Measurements from ENCODE around the gene UGGT1. TPM values are rescaled to one million over a fixed set of nuclear protein-coding genes. Genes with fewer than 3 reads are reported as not detected.

Gene UGGT1
- total RNA-seq, 1 experiment from 2014 or later: 77.5 TPM

DNA sequence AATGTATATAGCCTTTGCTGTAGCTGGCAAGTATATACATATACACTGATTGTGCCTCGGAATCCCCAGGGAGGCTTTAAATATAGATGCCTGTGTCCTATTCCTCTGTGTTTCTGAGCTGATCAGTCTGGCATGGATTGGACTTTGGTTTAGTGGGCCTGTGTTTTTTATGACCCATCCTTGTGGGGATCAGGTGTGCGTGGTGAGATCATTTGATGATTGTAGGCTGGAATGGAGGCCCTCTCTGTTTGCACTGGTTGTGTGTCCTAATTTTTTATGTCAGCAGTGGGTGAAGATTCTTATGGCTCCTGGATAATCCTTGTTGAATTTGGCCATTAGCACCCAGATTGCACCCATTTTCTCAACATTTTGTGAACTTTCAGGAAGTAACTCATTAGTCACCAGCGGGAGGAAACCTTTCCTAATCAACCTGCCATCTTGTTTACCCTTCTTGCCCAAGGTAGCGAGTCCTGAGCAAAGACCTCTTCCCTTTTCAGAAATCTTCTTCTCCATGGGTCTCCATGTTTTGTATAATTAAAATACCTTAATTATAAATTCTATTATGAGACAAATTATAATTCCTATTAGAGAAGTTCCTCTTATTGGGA is 75.8 kb downstream of the UGGT1 start:
- no peaks in the 10 kb centered on the region for H3K9me3 Mint-ChIP-seq (ENCODE audit: unreplicated experiment)
- peaks cover 23% of the 10 kb centered on the region for H3K4me1 Mint-ChIP-seq (ENCODE audit: low read depth, unreplicated experiment)
- no peak overlapping the region for H3K4me3 Mint-ChIP-seq (ENCODE audit: unreplicated experiment)
- Histone ChIP-seq H3K27me3 (replicated peaks; ENCODE audit: control insufficient read depth, insufficient read depth, low read length) (no peaks in the 10 kb centered on the region), H3K36me3 (ENCODE audit: control insufficient read depth, insufficient read depth, low read length) (peaks cover 3% of the 10 kb centered on the region; the same call in 1 of the 2 replicates), H3K4me3 (ENCODE audit: low read depth, low read length) (no peak overlapping the region), H3K4me1 (peaks cover 16% of the 10 kb centered on the region), H3K9me3 (no peaks in the 10 kb centered on the region)
- POLR2A ChIA-PET: no interaction called here
- H3K27me3 Mint-ChIP-seq (ENCODE audit: insufficient read depth, unreplicated experiment): no peaks in the 10 kb centered on the region
- peaks cover 48% of the 10 kb centered on the region for H3K36me3 Mint-ChIP-seq (ENCODE audit: insufficient read depth, unreplicated experiment)
- DNase-seq: no peak
- TF ChIP-seq, protein P1, sequence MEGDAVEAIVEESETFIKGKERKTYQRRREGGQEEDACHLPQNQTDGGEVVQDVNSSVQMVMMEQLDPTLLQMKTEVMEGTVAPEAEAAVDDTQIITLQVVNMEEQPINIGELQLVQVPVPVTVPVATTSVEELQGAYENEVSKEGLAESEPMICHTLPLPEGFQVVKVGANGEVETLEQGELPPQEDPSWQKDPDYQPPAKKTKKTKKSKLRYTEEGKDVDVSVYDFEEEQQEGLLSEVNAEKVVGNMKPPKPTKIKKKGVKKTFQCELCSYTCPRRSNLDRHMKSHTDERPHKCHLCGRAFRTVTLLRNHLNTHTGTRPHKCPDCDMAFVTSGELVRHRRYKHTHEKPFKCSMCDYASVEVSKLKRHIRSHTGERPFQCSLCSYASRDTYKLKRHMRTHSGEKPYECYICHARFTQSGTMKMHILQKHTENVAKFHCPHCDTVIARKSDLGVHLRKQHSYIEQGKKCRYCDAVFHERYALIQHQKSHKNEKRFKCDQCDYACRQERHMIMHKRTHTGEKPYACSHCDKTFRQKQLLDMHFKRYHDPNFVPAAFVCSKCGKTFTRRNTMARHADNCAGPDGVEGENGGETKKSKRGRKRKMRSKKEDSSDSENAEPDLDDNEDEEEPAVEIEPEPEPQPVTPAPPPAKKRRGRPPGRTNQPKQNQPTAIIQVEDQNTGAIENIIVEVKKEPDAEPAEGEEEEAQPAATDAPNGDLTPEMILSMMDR (IDR thresholded peaks at IDR 0.05; ENCODE audit: insufficient read depth in 1 of 2, low read depth in 1 of 2, low read length in 1 of 2, severe bottlenecking in 1 of 2, unreplicated experiment in 1 of 2): no peak
- no peak overlapping the region for H3K27ac Mint-ChIP-seq (ENCODE audit: unreplicated experiment)
- BruUV-seq (replicated peaks): no TSS peak
- intact Hi-C loops (cut with micrococcal nuclease; ENCODE audit: unreplicated experiment): no loop called here
- CTCF ChIA-PET: no interaction called here

DNA sequence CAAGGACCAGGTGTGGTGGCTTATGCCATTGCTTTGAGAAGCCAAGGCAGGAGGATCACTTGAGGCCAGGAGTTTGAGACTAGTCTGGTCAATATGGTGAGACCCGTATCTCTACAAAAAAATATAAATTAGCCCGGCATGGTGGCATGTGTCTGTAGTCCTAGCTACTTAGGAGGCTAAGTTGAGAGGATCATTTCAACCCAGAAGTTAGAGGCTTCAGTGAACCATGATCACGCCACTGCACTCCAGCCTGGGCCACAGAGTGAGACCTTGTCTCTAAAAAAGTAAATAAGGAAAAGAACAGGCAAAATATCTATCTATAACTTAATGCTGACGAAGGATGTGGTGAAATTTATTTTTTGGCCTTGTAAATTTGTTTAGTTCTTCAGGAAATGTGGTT is 78.1 kb downstream of the UGGT1 start:
- peaks cover 3% of the 10 kb centered on the region; the same call in 1 of the 2 replicates for H3K36me3 ChIP-seq (ENCODE audit: control insufficient read depth, insufficient read depth, low read length)
- no peaks in the 10 kb centered on the region for H3K27me3 Mint-ChIP-seq (ENCODE audit: insufficient read depth, unreplicated experiment)
- no peaks in the 10 kb centered on the region for H3K9me3 Mint-ChIP-seq (ENCODE audit: unreplicated experiment)
- no peaks in the 10 kb centered on the region for H3K27me3 ChIP-seq (replicated peaks; ENCODE audit: control insufficient read depth, insufficient read depth, low read length)
- POLR2A ChIA-PET: no interaction called here
- peaks cover 54% of the 10 kb centered on the region for H3K36me3 Mint-ChIP-seq (ENCODE audit: insufficient read depth, unreplicated experiment)
- H3K4me1 Mint-ChIP-seq (ENCODE audit: low read depth, unreplicated experiment): peaks cover 23% of the 10 kb centered on the region
- no peak overlapping the region for H3K4me3 Mint-ChIP-seq (ENCODE audit: unreplicated experiment)
- no peak for DNase-seq
- peaks cover 16% of the 10 kb centered on the region for H3K4me1 ChIP-seq
- H3K4me3 ChIP-seq (ENCODE audit: low read depth, low read length): no peak overlapping the region
- intact Hi-C loops (cut with micrococcal nuclease; ENCODE audit: unreplicated experiment): no loop called here
- no peaks in the 10 kb centered on the region for H3K9me3 ChIP-seq
- CTCF ChIA-PET: interaction anchor here (1.2 kb wide), 1 partner anchor 10 kb away, joined by 4 read pairs; no protein-coding TSS in a partner anchor
- BruUV-seq (replicated peaks): no TSS peak
- TF ChIP-seq, protein P1 (IDR thresholded peaks at IDR 0.05; ENCODE audit: insufficient read depth in 1 of 2, low read depth in 1 of 2, low read length in 1 of 2, severe bottlenecking in 1 of 2, unreplicated experiment in 1 of 2): no peak
- H3K27ac Mint-ChIP-seq (ENCODE audit: unreplicated experiment): no peak overlapping the region

DNA sequence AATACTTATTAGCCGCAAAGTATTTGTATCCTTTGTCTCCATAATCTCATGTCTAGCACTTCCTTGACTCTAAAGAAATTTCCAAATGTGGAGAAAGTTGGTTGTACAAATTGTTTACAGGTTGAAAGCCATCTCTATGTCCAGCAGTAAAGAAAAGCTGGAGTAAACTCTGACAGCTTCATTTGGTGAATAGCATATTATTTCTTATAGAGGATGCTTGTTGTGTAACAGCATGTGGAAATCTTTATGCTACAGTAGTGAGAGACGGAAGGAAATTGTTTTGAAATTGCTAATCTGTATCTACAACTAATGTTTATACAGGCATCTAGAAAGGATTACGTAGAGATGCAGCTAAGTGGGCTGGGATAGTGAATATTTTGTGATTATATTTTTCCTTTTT is 78.5 kb downstream of the UGGT1 start:
- Mint-ChIP-seq H3K9me3 (ENCODE audit: unreplicated experiment) (no peaks in the 10 kb centered on the region), H3K27ac (ENCODE audit: unreplicated experiment) (no peak overlapping the region), H3K36me3 (ENCODE audit: insufficient read depth, unreplicated experiment) (peaks cover 58% of the 10 kb centered on the region), H3K27me3 (ENCODE audit: insufficient read depth, unreplicated experiment) (no peaks in the 10 kb centered on the region), H3K4me1 (ENCODE audit: low read depth, unreplicated experiment) (peaks cover 23% of the 10 kb centered on the region), H3K4me3 (ENCODE audit: unreplicated experiment) (no peak overlapping the region)
- ChIA-PET POLR2A (no interaction called here), CTCF (interaction anchor here (1.2 kb wide), 1 partner anchor 9 kb away, joined by 4 read pairs; no protein-coding TSS in a partner anchor)
- no peak for DNase-seq
- no peaks in the 10 kb centered on the region for H3K27me3 ChIP-seq (replicated peaks; ENCODE audit: control insufficient read depth, insufficient read depth, low read length)
- H3K9me3 ChIP-seq: no peaks in the 10 kb centered on the region
- peaks cover 16% of the 10 kb centered on the region for H3K4me1 ChIP-seq
- TF ChIP-seq, protein P1 (IDR thresholded peaks at IDR 0.05; ENCODE audit: insufficient read depth in 1 of 2, low read depth in 1 of 2, low read length in 1 of 2, severe bottlenecking in 1 of 2, unreplicated experiment in 1 of 2): no peak
- intact Hi-C loops (cut with micrococcal nuclease; ENCODE audit: unreplicated experiment): no loop called here
- H3K4me3 ChIP-seq (ENCODE audit: low read depth, low read length): no peak overlapping the region
- peaks cover 3% of the 10 kb centered on the region; the same call in 1 of the 2 replicates for H3K36me3 ChIP-seq (ENCODE audit: control insufficient read depth, insufficient read depth, low read length)
- BruUV-seq (replicated peaks): no TSS peak
